ENCODE results near the gene WNK2.

WNK2 gene

DNA sequence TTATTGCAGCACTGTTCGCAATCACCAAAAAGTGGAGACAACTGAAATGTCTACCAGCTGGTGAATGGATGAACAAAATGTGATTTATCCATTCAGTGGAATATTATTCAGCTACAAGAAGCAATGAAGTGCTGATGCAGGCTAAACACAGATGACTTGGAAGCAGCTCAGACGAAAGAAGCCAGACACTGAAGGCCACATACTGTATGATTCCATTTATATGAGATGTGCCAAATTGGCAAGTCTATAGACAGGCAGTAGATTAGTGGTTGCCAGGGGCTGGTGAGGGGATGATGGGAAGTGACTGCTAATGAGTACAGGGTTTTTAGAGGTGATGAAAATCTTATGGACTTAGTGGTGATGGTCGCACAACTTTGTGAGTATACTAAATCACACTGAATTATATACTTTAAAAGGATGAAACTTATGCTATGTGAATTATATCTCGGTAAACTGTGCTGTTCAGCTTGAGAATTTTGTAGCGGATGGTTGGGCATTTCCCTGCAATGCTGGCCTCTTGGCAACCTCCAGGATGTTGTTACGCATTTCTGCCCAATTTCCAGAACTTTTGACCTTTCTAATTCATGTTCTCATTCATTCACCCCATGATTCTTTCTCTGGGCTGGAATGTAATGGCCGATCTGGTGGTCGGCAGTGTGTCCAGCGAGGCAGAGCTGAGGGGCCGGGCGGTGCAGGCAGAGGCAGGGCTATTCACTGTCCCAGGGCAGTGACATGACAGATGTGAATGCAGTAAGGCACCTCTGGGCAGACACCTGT is 22.0 kb upstream of the WNK2 start:
- DNase-seq: no peak

DNA sequence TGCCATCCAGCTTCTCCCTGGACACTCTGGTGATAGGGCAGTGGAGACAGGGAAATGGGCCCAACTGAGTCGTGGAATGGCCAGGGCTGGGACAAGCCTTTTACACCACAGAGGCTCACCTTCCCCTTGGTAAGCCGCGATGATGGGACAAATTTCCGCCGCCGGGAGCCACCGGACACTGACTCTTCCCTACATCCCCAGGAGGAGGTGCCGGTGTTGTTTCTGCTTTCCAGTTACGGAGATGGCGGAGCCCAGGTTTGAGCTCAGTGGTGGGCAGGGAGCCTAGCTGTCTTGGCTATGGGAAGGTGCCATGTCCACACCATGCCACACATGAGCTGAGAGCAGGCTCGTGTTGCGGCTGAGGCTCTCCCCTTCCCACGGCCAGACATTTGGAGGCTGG is 19.9 kb upstream of the WNK2 start:
- DNase-seq: no peak

DNA sequence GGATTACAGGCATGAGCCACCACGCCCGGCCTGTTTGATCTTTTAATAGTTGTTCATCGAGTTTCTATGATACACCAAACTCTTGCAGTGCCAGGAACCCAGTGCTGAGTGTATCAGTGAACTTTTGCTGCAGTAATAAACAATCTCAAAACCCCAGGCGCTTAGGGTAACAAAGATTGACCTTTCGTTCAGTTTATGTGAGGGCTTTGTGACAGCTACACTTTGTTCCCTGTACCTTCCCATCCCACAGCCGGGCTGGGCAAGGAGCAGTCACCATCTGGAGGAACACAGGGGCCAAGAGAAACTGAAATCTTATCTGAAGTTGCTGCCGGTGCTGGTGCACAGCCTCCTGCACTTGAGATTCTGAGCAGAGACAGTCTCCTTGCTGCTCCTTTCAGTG is 17.2 kb upstream of the WNK2 start:
- DNase-seq: no peak

DNA sequence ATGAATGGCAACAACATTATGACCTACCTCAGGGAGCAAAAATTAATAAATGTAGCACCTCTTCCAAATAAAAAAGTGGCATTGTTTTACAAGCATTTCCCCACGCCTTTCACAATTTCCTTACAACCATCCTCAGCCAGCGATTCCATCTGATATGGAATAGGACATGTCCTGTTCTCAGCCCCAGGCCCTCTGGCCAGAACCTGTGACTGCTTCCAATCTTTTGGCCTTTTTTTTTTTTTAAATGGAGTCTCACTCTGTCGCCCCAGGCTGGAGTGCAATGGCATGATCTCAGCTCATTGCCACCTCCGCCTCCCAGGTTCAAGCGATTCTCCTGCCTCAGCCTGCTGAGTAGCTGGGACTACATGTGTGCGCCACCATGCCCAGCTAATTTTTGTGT is 16.8 kb upstream of the WNK2 start:
- DNase-seq: no peak

DNA sequence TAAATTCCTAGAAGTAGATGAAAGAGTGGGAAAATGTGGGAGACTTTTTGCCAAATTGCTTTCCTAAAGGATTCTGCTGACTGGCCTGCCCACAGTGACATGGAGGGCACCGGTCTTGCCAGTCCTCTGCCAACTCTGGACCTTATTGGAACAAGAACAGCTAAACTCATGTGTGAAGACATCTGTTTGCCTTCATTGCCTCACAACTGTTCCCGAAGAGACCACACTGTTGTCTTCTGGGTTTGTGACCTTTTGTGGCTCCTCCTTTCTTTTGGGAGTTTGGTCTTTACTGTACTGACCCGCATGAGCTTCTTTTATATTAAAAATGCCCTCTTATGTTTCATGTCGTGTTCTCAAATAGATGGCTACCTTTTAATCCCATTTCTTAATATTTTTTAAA is 16.1 kb upstream of the WNK2 start:
- DNase-seq: no peak

DNA sequence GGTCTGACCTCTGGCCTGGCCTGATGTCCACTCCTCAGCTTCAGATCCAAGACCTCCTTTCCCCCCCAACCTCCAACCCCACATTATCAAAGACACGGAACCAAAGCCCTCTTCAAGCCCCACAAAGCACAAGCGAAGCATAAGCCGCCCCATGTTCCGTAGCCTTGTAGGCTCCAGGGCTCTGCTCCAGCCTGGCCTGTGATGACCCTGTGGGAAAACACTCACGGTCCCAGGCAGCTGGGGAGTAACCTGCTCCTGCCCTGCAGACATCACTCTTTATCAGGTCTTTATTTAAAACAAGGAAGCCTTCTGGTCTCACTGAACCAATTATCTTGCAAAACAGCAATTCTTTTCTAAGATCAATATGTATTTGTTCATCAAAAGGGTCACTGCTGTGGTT is 15.4 kb upstream of the WNK2 start:
- no peak for DNase-seq

DNA sequence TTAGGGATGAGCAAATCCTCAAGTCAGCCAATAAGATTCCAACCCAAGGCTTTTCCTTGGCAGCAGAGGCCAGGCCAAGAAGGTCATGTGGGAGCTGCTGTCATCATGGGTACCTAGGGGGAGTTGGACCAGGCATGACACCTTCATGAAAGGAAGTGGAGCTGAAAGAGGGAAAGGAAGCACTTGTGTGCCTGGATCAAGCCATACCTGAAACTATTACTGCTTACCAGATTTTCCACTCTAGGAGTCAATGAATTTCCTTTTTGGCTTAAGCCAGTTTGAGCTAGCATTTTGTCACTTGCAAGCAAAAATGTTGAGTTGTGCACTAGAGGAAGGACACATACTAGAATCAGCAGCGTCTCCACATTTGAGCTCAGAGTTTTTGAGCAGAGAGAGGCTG is 14.5 kb upstream of the WNK2 start:
- no peak for DNase-seq

DNA sequence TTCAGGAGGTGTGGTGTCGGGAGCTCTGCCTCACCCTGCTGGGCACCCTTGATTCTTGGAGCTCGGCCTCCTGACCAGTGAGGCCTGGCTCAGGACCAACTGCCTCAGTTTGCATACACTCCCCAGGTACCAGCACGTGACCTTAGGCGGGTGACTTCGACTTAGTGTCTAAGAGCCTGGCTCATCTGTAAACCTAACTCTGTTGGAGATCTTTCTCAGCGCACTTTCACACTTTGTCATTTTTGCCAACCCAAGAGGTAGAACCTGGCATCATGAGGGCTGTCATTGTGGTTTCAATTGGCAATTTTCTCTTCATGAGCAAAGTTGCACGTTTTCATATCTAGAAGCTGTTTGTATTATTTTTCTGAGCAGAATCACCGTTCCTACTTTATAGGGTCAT is 13.4 kb upstream of the WNK2 start:
- DNase-seq: no peak

DNA sequence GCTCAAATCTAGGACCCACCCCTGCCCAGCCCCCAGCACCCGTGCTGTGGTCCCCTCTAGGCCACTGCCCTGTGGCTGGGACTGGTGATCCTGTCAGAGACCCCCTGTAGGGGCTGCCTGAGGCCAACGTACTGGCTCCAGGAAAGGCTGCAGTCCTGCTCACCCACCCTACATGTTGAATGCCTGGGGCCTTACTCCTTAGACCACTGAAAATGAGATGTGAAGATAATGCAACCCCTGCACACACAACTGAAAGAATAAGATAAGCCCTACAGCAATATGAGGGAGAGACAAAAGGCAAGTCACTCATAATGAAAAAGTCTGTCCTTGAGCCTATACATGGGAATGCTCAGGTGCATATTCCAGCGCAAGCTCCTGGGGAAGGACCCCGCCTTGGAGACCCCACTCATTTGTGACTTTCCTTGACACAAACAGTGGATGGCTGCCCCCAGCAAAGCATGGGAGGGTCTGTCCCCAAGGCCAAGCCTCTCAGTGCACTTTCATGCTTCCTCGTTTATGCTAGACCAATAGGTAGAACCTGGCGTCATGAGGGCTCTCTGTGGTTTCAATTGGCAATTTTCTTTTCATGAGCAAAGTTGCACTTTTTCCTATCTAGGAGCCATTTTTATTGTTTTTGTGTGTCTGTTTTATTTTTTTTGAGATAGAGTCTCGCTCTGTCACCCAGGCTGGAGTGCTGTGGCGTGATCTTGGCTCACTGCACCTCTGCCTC is 12.5 kb upstream of the WNK2 start:
- no peak for DNase-seq

DNA sequence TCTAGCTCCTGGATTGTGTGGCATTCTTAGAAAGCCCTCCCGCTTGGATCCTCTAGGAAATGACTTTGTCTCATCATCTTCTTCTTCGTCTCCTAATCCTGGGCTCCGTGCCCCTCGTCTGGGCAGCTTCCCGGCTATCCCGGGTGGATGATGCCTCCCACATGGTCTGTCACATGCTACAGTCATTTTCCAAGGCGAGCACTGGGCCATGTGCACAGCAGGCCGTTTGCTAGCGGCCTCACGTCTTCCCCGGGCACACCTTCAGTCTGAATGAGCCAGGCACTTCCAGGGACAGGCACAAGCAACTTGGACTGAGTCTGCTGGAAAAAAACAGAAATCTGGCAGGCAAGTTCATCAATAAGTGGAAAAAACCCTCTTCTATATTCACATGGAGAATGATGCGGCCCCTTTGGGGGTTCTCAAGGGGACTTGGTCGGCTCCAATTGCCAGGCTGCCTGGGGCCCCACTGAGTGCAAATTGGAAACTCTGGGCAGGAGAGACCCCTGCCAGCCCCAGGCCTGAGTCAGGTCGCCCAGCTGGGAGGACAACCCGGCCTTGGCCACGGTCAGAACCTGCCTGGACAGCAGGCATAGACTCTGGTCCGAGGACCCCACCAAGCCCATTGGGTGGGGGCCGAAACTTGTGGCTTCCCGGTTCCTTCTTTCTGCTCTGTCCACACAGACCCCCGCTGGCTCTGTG is 11.1 kb upstream of the WNK2 start:
- no peak for DNase-seq

DNA sequence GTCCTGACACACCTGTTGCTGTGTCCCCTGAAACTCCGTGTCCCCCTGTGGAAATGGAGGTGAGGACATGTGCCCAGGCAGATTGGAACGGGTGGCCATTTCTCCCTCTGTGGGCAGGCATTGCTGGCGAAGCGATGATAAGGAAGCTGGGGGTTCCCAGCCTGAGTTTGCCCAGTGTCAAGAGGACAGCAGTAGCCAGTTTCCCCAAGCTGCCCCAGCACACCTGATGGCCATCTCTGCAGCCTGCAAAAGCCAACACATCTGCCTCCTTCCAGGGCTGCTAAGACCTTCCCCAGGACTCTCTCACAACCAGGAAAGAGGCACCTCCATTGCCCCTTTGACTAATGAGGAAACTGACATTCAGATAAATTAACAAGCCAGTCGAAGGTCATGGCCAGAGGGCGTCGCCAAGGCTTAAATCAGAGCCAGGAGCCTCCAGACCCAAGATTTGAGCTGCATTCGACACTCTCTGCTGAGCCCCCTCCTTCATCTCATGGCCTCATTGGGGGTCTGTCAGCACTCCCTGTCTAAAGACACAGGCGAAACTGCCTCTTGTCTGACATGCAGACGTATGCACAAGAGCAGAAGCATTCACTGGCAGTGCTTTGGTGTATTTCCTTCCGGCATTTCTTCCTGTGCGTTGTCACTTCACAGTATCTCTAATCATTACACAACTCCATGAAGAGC is 10.4 kb upstream of the WNK2 start:
- no peak for DNase-seq

DNA sequence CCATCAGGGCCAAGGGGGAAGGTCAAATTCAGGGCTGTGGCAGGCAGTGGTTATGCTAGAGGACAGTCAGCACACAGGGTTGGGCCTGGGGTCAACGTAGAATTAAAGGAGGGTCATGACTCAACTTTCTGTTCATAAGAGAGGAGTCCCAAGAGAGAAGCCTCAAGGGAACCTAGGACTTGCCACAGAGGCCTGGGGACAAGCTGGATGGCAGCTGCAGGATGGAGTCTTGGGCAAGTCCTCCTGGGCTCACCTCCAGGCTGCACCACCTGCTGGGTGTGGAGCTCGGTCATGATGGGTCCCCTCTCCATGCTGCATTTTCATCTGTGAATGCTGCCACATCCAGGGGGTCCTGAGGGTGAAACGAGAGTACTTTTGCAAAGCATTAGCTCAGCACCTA is 9.0 kb upstream of the WNK2 start:
- DNase-seq: no peak

DNA sequence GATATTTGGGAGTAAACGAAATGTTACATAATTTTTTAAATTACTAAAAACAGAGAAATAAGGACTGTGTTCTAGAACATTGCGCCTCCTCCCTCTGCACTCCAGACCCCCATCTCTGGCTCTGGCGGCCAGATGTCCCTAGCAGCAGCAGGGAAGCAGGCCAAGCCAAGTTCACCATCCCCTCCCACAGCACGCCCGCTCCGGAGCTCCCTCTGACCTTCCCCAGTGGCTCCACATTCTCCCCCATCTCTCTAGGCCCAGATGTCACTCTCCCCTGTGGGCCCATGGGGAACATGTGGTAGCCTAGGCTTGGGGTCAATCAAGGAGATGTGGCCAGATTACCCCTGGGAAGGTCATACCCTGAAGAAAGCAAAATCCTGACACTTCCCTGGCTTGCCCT is 6.3 kb upstream of the WNK2 start:
- no peak for DNase-seq

DNA sequence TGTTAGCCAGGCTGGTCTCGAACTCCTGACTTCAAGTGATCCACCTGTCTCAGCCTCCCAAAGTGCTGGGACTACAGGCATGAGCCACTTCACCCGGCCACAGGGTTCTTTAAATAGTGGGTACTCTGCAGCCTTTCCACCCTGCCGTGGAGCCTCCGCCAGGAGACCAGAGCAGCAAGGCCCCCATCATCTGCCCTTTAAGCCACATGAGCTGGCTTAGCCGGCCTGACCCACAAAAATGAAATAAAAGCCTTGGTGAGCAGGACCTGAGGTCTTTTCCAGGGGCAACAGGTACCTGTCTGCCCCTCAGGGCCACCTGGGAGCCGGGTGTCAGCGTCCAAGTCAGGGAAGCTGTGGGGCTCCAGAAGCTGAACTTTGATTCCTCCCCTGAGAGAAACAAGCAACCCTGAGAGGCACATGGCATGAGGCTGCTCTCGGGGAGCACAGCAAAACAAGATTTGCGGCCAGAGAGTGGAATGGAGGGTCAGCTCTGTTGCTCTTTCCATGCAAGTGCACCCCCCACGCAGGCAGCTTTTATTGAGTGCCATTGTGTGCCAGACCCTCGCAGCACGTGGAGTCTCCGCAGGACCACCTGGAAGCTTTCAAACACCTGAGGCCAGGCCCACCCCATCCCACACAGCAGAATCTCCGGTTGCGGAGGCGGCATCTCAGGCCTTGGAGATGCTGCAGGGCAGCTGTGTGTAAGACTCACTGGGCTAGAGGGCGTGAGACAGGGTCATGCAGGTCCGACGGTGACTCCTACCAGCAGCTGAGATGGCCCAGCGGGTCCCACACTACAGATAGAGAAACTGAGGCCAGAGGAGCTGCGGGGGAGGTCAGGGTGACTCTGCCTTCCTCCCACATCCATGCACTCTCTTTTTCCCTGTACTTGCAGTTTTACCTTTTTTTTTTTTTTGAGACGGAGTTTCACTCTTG is 4.8 kb upstream of the WNK2 start:
- DNase-seq: no peak

DNA sequence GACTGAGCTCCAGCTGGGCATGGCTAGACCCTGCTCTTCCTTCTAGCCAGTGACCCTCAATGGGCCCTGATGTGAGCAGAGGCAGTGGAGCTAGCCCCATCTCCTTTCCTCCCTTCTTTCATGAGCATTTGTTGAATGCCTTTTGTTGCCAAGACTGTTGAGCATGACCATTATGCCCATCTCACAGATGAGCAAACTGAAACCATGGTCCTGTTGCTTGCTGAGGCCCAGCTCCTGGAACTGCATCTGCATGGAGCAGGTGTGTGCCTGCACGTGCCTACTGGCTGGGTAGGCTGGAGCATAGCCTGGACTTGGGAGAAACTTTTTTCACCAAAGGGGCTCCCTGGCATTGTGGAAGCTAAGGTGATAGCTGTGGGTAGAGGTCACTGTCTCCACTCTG is 3.0 kb upstream of the WNK2 start:
- DNase-seq: no peak

DNA sequence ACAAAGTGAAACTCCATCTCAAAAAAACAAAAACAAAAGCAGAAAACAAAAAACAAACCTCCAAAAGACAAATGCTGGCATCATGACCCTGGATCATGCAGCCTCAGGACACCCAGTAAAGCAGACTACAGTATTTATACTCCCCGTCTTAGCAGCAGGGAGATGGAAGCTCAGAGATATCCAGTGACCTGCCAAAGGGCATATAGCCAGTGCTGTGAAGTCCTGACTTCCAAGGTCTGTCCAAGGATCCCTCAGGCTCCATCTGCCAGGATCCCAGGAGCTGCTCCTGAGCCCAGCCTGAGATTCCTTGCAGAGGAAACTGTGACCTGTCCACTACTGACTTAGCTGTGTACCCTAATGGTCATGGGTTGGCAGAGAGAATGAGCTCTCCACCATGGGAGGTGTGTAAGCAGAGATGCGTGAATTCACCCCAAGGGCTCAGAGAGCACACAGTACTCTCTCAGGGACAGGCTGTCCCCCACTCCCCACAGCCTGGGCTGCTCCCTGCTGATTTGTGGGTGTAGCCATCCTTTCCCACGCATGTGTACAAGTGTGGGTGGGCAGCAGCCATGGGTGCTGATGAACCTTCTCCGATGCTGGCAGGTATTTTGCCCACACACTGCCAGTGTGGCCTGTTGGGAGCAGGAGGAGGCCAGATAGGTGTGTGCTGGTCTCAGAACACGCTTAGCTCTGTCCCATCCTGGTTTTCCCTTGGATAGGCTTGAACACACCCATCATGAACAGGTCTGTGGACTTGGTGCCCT is 2.1 kb upstream of the WNK2 start:
- DNase-seq: no peak

DNA sequence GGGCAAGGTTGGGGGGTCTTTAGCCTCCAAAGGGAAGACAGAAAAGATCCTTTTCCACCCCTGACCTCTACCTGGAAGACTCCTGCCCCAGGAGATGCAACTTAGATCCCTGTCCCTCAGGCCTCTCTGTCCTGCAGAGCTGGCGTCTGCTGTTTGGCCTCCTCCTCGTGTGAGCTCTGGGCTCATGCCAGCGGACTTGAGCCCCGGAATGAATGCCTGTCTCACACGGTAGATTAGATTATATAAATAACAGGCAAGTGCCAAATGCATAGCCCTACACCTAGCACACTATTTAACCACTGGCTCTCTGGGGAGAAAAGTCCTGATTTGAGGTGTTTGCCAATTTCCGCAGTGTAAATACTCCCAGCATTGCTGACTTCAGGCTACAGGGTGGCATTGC is 1.4 kb upstream of the WNK2 start:
- no peak for DNase-seq

DNA sequence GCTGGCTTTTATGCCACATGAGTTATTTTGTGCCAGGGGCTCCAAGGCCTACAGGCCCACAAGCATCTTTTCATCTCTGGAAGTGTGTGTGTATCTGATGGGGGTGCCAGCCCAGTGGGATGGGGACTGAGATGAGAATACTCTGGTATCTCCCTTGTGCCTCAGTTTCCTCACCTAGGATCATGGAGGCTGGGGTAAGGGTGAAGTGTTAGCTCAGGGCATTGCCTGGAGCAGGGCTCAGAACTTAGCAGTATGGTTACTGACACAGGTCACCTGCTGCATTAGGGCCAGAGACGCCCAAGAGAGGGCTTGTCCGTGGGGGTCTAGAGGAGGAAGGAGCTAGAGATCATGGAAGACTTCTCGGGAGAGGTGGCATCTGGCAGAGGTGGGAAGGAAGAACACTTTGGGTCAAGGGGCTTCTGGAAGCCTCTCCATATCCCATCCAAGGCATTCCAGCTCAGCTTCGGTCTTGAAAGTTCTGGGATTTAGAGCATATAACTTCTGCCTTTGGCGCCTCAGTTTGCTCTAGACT is 742 bp upstream of the WNK2 start:
- DNase-seq: no peak

DNA sequence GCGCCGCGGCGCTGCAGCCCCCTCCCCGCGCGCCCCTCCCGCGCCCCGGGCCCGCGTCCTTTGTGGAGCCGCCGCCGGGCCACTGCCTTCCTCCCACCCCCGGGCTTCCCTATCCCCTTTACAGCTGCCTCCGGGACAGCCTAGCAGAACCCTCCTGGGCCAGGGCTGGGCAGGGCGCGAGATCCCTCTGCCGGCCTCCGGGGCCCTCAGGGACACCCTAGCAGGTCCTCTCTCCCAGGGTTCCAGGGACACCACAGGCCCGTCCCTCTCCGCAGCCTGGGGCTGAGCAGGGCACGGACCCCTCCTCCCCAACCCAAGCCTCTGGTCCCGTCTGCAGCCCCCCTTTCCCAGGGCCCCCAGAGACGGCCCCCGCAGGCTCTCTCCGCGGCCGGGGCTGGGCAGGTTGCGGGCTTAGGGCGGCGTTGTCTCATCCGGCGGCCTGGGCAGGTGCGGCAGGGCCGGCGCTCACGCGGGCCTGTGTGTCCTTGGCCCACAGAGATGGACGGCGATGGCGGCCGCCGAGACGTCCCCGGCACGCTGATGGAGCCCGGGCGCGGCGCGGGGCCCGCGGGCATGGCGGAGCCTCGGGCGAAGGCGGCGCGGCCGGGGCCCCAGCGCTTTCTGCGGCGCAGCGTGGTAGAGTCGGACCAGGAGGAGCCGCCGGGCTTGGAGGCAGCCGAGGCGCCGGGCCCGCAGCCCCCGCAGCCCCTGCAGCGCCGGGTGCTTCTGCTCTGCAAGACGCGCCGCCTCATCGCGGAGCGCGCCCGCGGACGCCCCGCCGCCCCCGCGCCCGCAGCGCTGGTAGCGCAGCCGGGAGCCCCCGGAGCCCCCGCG is 710 bp downstream of the WNK2 start:
- no peak for DNase-seq

Measured in fibroblast of skin of back (primary cell).